ENCODE measurements around the gene CCDC85A.

The CCDC85A gene

GRCh38 chr2:56151841-56152240, 31.9 kb upstream of the CCDC85A start:
- TF ChIP-seq USF1 (IDR thresholded peaks at IDR 0.05) (no peak), ZBTB7A (IDR thresholded peaks at IDR 0.05; ENCODE audit: low read depth) (no peak), FOXM1 (IDR thresholded peaks at IDR 0.05; ENCODE audit: borderline replicate concordance, low read depth) (no peak), EP300 (IDR thresholded peaks at IDR 0.05; ENCODE audit: borderline replicate concordance) (no peak), TAF1 (IDR thresholded peaks at IDR 0.05; ENCODE audit: low read depth) (no peak), MAX (IDR thresholded peaks at IDR 0.05) (no peak), EGR1 (IDR thresholded peaks at IDR 0.05) (no peak), RAD21 (IDR thresholded peaks at IDR 0.05; ENCODE audit: low read depth) (no peak), CREB1 (IDR thresholded peaks at IDR 0.05; ENCODE audit: low read depth) (no peak), TCF12 (IDR thresholded peaks at IDR 0.05; ENCODE audit: low read depth) (no peak), CEBPB (IDR thresholded peaks at IDR 0.05) (no peak), YY1 (IDR thresholded peaks at IDR 0.05; ENCODE audit: low read depth) (no peak)
- TF ChIP-seq, protein P1, sequence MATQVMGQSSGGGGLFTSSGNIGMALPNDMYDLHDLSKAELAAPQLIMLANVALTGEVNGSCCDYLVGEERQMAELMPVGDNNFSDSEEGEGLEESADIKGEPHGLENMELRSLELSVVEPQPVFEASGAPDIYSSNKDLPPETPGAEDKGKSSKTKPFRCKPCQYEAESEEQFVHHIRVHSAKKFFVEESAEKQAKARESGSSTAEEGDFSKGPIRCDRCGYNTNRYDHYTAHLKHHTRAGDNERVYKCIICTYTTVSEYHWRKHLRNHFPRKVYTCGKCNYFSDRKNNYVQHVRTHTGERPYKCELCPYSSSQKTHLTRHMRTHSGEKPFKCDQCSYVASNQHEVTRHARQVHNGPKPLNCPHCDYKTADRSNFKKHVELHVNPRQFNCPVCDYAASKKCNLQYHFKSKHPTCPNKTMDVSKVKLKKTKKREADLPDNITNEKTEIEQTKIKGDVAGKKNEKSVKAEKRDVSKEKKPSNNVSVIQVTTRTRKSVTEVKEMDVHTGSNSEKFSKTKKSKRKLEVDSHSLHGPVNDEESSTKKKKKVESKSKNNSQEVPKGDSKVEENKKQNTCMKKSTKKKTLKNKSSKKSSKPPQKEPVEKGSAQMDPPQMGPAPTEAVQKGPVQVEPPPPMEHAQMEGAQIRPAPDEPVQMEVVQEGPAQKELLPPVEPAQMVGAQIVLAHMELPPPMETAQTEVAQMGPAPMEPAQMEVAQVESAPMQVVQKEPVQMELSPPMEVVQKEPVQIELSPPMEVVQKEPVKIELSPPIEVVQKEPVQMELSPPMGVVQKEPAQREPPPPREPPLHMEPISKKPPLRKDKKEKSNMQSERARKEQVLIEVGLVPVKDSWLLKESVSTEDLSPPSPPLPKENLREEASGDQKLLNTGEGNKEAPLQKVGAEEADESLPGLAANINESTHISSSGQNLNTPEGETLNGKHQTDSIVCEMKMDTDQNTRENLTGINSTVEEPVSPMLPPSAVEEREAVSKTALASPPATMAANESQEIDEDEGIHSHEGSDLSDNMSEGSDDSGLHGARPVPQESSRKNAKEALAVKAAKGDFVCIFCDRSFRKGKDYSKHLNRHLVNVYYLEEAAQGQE (IDR thresholded peaks at IDR 0.05; ENCODE audit: low read depth) = no peak

DNA sequence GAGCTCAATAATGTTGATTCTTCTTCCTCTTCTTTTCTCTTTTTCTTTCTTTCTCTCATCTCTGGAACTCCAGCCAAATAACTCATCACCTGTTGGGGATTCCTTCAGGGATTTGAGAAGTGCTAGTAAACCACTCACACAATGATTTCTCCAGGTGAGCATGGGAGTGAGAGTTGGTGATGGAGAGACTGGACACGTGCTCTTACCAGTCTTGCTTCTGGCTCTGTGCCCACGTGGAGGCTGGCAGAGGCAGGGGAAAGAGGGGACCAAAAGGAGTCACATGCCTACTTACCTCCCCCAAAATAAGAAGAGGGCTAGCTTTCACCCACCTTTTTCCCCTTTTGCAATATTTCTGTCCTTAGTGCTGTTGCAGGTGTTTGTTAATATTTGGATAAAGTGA, 28.6 kb upstream of the CCDC85A start:
- TF ChIP-seq EP300 (IDR thresholded peaks at IDR 0.05; ENCODE audit: borderline replicate concordance) (no peak), EGR1 (IDR thresholded peaks at IDR 0.05) (no peak), YY1 (IDR thresholded peaks at IDR 0.05; ENCODE audit: low read depth) (no peak), CEBPB (IDR thresholded peaks at IDR 0.05) (no peak)

GRCh38 chr2:56167616-56168562, 15.9 kb upstream of the CCDC85A start:
- TF ChIP-seq EGR1 (IDR thresholded peaks at IDR 0.05) (no peak), USF1 (IDR thresholded peaks at IDR 0.05) (no peak), MAX (IDR thresholded peaks at IDR 0.05) (no peak), CEBPB (IDR thresholded peaks at IDR 0.05) (no peak), TAF1 (IDR thresholded peaks at IDR 0.05; ENCODE audit: low read depth) (no peak), CREB1 (IDR thresholded peaks at IDR 0.05; ENCODE audit: low read depth) (no peak), TCF12 (IDR thresholded peaks at IDR 0.05; ENCODE audit: low read depth) (no peak), NFIC (IDR thresholded peaks at IDR 0.05) (no peak), ZBTB7A (IDR thresholded peaks at IDR 0.05; ENCODE audit: low read depth) (no peak), EP300 (IDR thresholded peaks at IDR 0.05; ENCODE audit: borderline replicate concordance) (no peak), FOXM1 (IDR thresholded peaks at IDR 0.05; ENCODE audit: borderline replicate concordance, low read depth) (no peak)
- TF ChIP-seq, protein P1 (IDR thresholded peaks at IDR 0.05; ENCODE audit: low read depth) = no peak

DNA sequence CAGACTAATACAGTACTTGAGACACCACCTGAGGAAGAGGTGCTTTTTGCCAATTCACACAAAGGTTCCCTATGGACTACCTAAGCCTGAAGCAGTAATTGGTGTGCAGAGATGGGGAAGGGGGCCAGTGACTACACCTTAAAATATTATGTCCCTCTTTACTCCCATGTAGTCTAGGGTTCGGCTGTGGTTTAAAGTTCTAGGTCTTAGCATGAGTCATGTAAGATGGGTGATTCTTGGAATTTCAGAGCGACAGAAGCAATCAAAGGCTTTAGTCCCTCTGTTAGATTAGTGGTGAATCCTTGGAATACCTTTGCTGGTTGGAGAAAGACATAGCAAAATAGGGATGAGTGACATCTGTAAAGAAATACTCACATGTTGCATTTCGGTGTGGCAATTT, 14.3 kb upstream of the CCDC85A start:
- TF ChIP-seq USF1 (IDR thresholded peaks at IDR 0.05) (no peak), TEAD4 (IDR thresholded peaks at IDR 0.05) (no peak), ZBTB7A (IDR thresholded peaks at IDR 0.05; ENCODE audit: low read depth) (no peak), EGR1 (IDR thresholded peaks at IDR 0.05) (no peak), CREB1 (IDR thresholded peaks at IDR 0.05; ENCODE audit: low read depth) (no peak), NFIC (IDR thresholded peaks at IDR 0.05) (no peak), TCF12 (IDR thresholded peaks at IDR 0.05; ENCODE audit: low read depth) (no peak), MAX (IDR thresholded peaks at IDR 0.05) (no peak), YY1 (IDR thresholded peaks at IDR 0.05; ENCODE audit: low read depth) (no peak), CEBPB (IDR thresholded peaks at IDR 0.05) (no peak), FOXM1 (IDR thresholded peaks at IDR 0.05; ENCODE audit: borderline replicate concordance, low read depth) (no peak), RAD21 (IDR thresholded peaks at IDR 0.05; ENCODE audit: low read depth) (no peak)
- TF ChIP-seq, protein P1 (IDR thresholded peaks at IDR 0.05; ENCODE audit: low read depth) = no peak

All from Ishikawa (cell line).